Mesenchymal stem cell (in vitro differentiated cells and primary cell): ENCODE data around the gene SLC35F6.

Experiments used
- DNase-seq: peaks from one replicate; pipeline ENCODE4 v3.0.0-alpha.2; 2013
- H2AFZ ChIP-seq: one replicate; pipeline ENCODE4 v1.6.1; 2013; ENCODE audit warnings: low read depth, mild to moderate bottlenecking, control low read depth, inconsistent platforms, low read length, moderate library complexity
- H2AK5ac ChIP-seq: 2 replicates; pipeline ENCODE4 v1.6.1; 2013; ENCODE audit warnings: low read length, moderate library complexity, mild to moderate bottlenecking, inconsistent platforms; ENCODE audit not compliant: severe bottlenecking
- H2BK120ac ChIP-seq: one replicate; pipeline ENCODE4 v1.6.1; 2013; ENCODE audit warnings: low read depth, mild to moderate bottlenecking, inconsistent platforms, low read length, moderate library complexity
- H2BK12ac ChIP-seq, 2 experiments: one replicate each; pipeline ENCODE4 v1.6.1; 2013; ENCODE audit warnings: inconsistent platforms in 2 of 2, low read length in 2 of 2, mild to moderate bottlenecking in 2 of 2, moderate library complexity in 2 of 2, control low read depth in 1 of 2
- H2BK15ac ChIP-seq: one replicate; pipeline ENCODE4 v1.6.1; 2013; ENCODE audit warnings: mild to moderate bottlenecking, low read depth, inconsistent platforms; ENCODE audit not compliant: poor library complexity, severe bottlenecking
- H2BK5ac ChIP-seq: 2 replicates; pipeline ENCODE4 v1.6.1; 2013; ENCODE audit warnings: low read depth, mild to moderate bottlenecking, low read length, control low read depth, inconsistent platforms; ENCODE audit not compliant: poor library complexity, severe bottlenecking
- H3K14ac ChIP-seq, 2 experiments: one replicate each; pipeline ENCODE4 v1.6.1; 2013; ENCODE audit warnings: inconsistent platforms in 2 of 2, low read length in 2 of 2, control low read depth in 1 of 2, mild to moderate bottlenecking in 1 of 2, moderate library complexity in 1 of 2
- H3K18ac ChIP-seq, 2 experiments: one replicate each; pipeline ENCODE4 v1.6.1; 2013; ENCODE audit warnings: inconsistent platforms in 2 of 2, low read length in 2 of 2, control low read depth in 1 of 2, low read depth in 1 of 2, mild to moderate bottlenecking in 1 of 2
- H3K23ac ChIP-seq, 2 experiments: one replicate each; pipeline ENCODE4 v1.6.1; 2013; ENCODE audit warnings: inconsistent platforms in 2 of 2, low read length in 2 of 2, mild to moderate bottlenecking in 2 of 2, moderate library complexity in 2 of 2, control low read depth in 1 of 2
- H3K27ac ChIP-seq: 2 replicates; pipeline ENCODE4 v1.5.1; 2013; ENCODE audit warnings: mild to moderate bottlenecking, moderate library complexity, low read length, control low read depth, inconsistent platforms; ENCODE audit not compliant: poor library complexity, severe bottlenecking
- H3K27me3 ChIP-seq, 2 experiments: 2 replicates each; pipeline versions ENCODE4 v1.6.1 to v1.7.0; 2013; ENCODE audit warnings: low read length in 2 of 2, mild to moderate bottlenecking in 2 of 2, moderate library complexity in 2 of 2, control low read depth in 1 of 2, inconsistent platforms in 1 of 2; ENCODE audit not compliant: control insufficient read depth in 1 of 2, insufficient read depth in 1 of 2
- H3K36me3 ChIP-seq, 2 experiments: 2 replicates each; pipeline versions ENCODE4 v1.6.1 to v1.7.0; 2013; ENCODE audit warnings: low read length in 2 of 2, control low read depth in 1 of 2, inconsistent platforms in 1 of 2, low read depth in 1 of 2, mild to moderate bottlenecking in 1 of 2; ENCODE audit not compliant: insufficient read depth in 2 of 2, control insufficient read depth in 1 of 2
- H3K4ac ChIP-seq, 2 experiments: one replicate each; pipeline ENCODE4 v1.6.1; 2013; ENCODE audit warnings: inconsistent platforms in 2 of 2, low read length in 2 of 2, mild to moderate bottlenecking in 2 of 2, moderate library complexity in 2 of 2, control low read depth in 1 of 2, low read depth in 1 of 2
- H3K4me1 ChIP-seq: 2 replicates; pipeline ENCODE4 v1.6.1; 2013; ENCODE audit warnings: low read depth, low read length, control low read depth; ENCODE audit not compliant: control insufficient read depth, insufficient read depth
- H3K4me2 ChIP-seq: 2 replicates; pipeline ENCODE4 v1.6.1; 2013; ENCODE audit warnings: low read length, mild to moderate bottlenecking, inconsistent platforms; ENCODE audit not compliant: poor library complexity, severe bottlenecking
- H3K4me3 ChIP-seq, 2 experiments: 2 replicates each; pipeline versions ENCODE4 v1.5.1 to v1.7.0; 2013; ENCODE audit warnings: low read length in 2 of 2, mild to moderate bottlenecking in 2 of 2, control low read depth in 1 of 2, low read depth in 1 of 2; ENCODE audit not compliant: insufficient read depth in 1 of 2
- H3K79me1 ChIP-seq: replicated peaks from 2 replicates; pipeline ENCODE4 v1.6.1; 2013; ENCODE audit warnings: mild to moderate bottlenecking, control low read depth, low read length, inconsistent platforms; ENCODE audit not compliant: poor library complexity, severe bottlenecking
- H3K9ac ChIP-seq: 2 replicates; pipeline ENCODE4 v1.7.0; 2013; ENCODE audit warnings: mild to moderate bottlenecking, low read length, moderate library complexity
- H3K9me3 ChIP-seq: 2 replicates; pipeline ENCODE4 v1.7.0; 2013; ENCODE audit warnings: mild to moderate bottlenecking, low read length; ENCODE audit not compliant: control insufficient read depth
- H4K8ac ChIP-seq: one replicate; pipeline ENCODE4 v1.6.1; 2013; ENCODE audit warnings: inconsistent platforms, mild to moderate bottlenecking, low read length, moderate library complexity
- H4K91ac ChIP-seq: one replicate; pipeline ENCODE4 v1.6.1; 2013; ENCODE audit warnings: mild to moderate bottlenecking, low read length, inconsistent platforms
- WGBS: methylation state at CpG from one replicate; pipeline ENCODE4 v1.1.7; 2013; ENCODE audit warnings: mixed read lengths; 5-methylcytosine and 5-hydroxymethylcytosine counted together

SLC35F6 gene

GRCh38 chr2:26807788-26808460, 43.8 kb downstream of the SLC35F6 start:
- Histone ChIP-seq H2AFZ (no peak overlapping the region), H2BK5ac (no peak overlapping the region)
- 38% methylated on average over 1 of the region's 2 CpGs for WGBS

GRCh38 chr2:26809211-26809610, 45.1 kb downstream of the SLC35F6 start:
- Histone ChIP-seq H3K4ac (no peak overlapping the region), H3K36me3 (no peaks in the 10 kb centered on the region), H2AFZ (no peak overlapping the region), H3K23ac (no peak overlapping the region), H3K4me3 (no peak overlapping the region), H2BK15ac (no peak overlapping the region), H3K18ac (no peak overlapping the region), H4K8ac (no peak overlapping the region), H3K4me2 (no peak overlapping the region), H4K91ac (no peak overlapping the region), H2BK12ac (no peak overlapping the region), H3K4me1 (peaks cover 6% of the 10 kb centered on the region), H3K79me1 (no peaks in the 10 kb centered on the region), H3K9ac (no peak overlapping the region), H3K27me3 (peaks cover 33 to 35% of the 10 kb centered on the region in 2 experiments), H3K14ac (peak overlapping the region in 1 of 2 experiments; percentile 1), H2BK5ac (no peak overlapping the region), H2BK120ac (no peak overlapping the region), H3K9me3 (no peaks in the 10 kb centered on the region), H2AK5ac (no peak overlapping the region), H3K27ac (no peak overlapping the region)
- no peak for DNase-seq
- WGBS, result 86% methylated on average over 3 of the region's 3 CpGs

More at GRCh38 chr2:26807788-26808460, 43.8 kb downstream of the SLC35F6 start:
- no peak overlapping the region for H3K27ac ChIP-seq
- H3K18ac ChIP-seq, result no peak overlapping the region
- H3K9me3 ChIP-seq, result no peaks in the 10 kb centered on the region
- no peak overlapping the region for H4K91ac ChIP-seq
- H3K4me1 ChIP-seq, result peaks cover 6% of the 10 kb centered on the region
- no peak overlapping the region for H2BK12ac ChIP-seq
- H3K14ac ChIP-seq, result no peak overlapping the region
- peak; percentile 37 for DNase-seq
- no peak overlapping the region for H2AK5ac ChIP-seq
- no peaks in the 10 kb centered on the region for H3K79me1 ChIP-seq
- no peak overlapping the region for H3K23ac ChIP-seq
- peaks cover 27 to 30% of the 10 kb centered on the region in 2 experiments for H3K27me3 ChIP-seq
- no peak overlapping the region for H2BK120ac ChIP-seq
- no peak overlapping the region for H3K4me3 ChIP-seq
- no peak overlapping the region for H2BK15ac ChIP-seq
- H3K4ac ChIP-seq, result no peak overlapping the region
- no peak overlapping the region for H4K8ac ChIP-seq
- H3K4me2 ChIP-seq, result no peak overlapping the region
- no peaks in the 10 kb centered on the region for H3K36me3 ChIP-seq
- H3K9ac ChIP-seq, result no peak overlapping the region

- H2BK5ac ChIP-seq, result no peak overlapping the region
These were observed 45.9 kb downstream of the SLC35F6 start for GRCh38 chr2:26809876-26810577.

DNA sequence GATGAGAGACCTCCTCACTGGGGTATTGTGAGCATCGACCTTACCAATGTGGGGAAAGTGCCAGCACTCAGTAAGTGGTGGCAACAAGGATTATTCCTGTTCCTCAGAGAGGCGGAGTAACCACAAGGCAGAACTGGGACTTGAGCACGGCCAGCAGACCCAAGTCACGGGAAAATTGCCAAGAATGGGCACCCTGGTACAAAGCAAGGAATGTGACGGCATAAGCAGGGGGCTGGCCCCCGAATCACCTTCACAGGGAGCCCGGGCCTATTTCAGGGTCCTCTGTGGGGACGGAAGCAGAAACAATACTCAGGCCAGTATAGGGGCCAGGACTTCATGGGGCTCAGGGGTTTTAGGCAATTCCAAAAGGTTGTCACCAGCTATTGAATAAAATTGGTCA, 47.2 kb downstream of the SLC35F6 start:
- H4K91ac ChIP-seq, result no peak overlapping the region
- no peak overlapping the region for H2BK12ac ChIP-seq
- H4K8ac ChIP-seq, result no peak overlapping the region
- H3K4me3 ChIP-seq, result no peak overlapping the region
- H3K27ac ChIP-seq, result no peak overlapping the region
- DNase-seq, result no peak
- 79% methylated on average over 8 of the region's 8 CpGs for WGBS
- no peak overlapping the region for H2AFZ ChIP-seq
- H3K4me2 ChIP-seq, result no peak overlapping the region
- H3K27me3 ChIP-seq, result peaks cover 33 to 35% of the 10 kb centered on the region in 2 experiments
- no peak overlapping the region for H3K14ac ChIP-seq
- H3K23ac ChIP-seq, result no peak overlapping the region
- H3K36me3 ChIP-seq, result no peaks in the 10 kb centered on the region
- peaks cover 3% of the 10 kb centered on the region for H3K4me1 ChIP-seq
- H3K18ac ChIP-seq, result no peak overlapping the region
- no peak overlapping the region for H3K9ac ChIP-seq
- no peak overlapping the region for H2AK5ac ChIP-seq
- no peak overlapping the region for H2BK120ac ChIP-seq
- no peaks in the 10 kb centered on the region for H3K79me1 ChIP-seq
- no peak overlapping the region for H2BK15ac ChIP-seq
- H2BK5ac ChIP-seq, result no peak overlapping the region
- no peak overlapping the region for H3K4ac ChIP-seq
- no peaks in the 10 kb centered on the region for H3K9me3 ChIP-seq

More at GRCh38 chr2:26809876-26810577, 45.9 kb downstream of the SLC35F6 start:
- H3K4me1 ChIP-seq, result peaks cover 4% of the 10 kb centered on the region
- H3K4me3 ChIP-seq, result no peak overlapping the region
- no peak overlapping the region for H4K91ac ChIP-seq
- 80% methylated on average over 6 of the region's 6 CpGs for WGBS
- no peak overlapping the region for H2BK12ac ChIP-seq
- no peak overlapping the region for H3K14ac ChIP-seq
- H3K4me2 ChIP-seq, result no peak overlapping the region
- no peaks in the 10 kb centered on the region for H3K9me3 ChIP-seq
- H3K36me3 ChIP-seq, result no peaks in the 10 kb centered on the region
- H3K79me1 ChIP-seq, result no peaks in the 10 kb centered on the region
- no peak overlapping the region for H2AK5ac ChIP-seq
- H2BK120ac ChIP-seq, result no peak overlapping the region
- no peak overlapping the region for H2AFZ ChIP-seq
- no peak overlapping the region for H4K8ac ChIP-seq
- H2BK15ac ChIP-seq, result no peak overlapping the region
- H3K27ac ChIP-seq, result no peak overlapping the region
- H3K23ac ChIP-seq, result no peak overlapping the region
- H3K4ac ChIP-seq, result no peak overlapping the region
- no peak overlapping the region for H3K9ac ChIP-seq
- H3K18ac ChIP-seq, result no peak overlapping the region
- H3K27me3 ChIP-seq, result peaks cover 33 to 35% of the 10 kb centered on the region in 2 experiments
- no peak for DNase-seq
